ENCODE data around the gene NDUFB3.

GRCh38 chr2:201116115-201116958 lies 44.5 kb downstream of the NDUFB3 start, which contains the start of gene CFLAR:
- TF ChIP-seq TSHZ2 (CRISPR knock-in tag; IDR thresholded peaks at IDR 0.05) (no peak), GLIS3 (CRISPR knock-in tag; IDR thresholded peaks at IDR 0.05) (no peak), RARB (CRISPR knock-in tag; IDR thresholded peaks at IDR 0.05) (no peak), CSDC2 (CRISPR knock-in tag; IDR thresholded peaks at IDR 0.05) (no peak)
